ENCODE results near the gene RNF223. TPM values are rescaled to one million over a fixed set of nuclear protein-coding genes. Genes with fewer than 3 reads are reported as not detected.

RNF223 gene
- total and polyA plus RNA-seq, 4 donors: 0.14 TPM; not detected in 3

GRCh38 chr1:1052003-1052840 lies 21.9 kb downstream of the RNF223 start:
- Histone ChIP-seq H3K9ac (ENCODE audit: low read depth in 1 of 2, low read length in 2 of 2) (no peak overlapping the region), H3K36me3 (ENCODE audit: control insufficient read depth in 4 of 4, insufficient read depth in 3 of 4, low read depth in 1 of 4, low read length in 3 of 4) (peaks cover 0 to 17% (median 3%) of the 10 kb centered on the region in 4 donors), H3K4me3 (ENCODE audit: low read depth in 1 of 3, low read length in 3 of 3) (no peak overlapping the region), H3K27ac (ENCODE audit: low read depth in 1 of 2, low read length in 2 of 2) (no peak overlapping the region), H3K27me3 (ENCODE audit: control insufficient read depth in 4 of 4, insufficient read depth in 4 of 4, low read length in 3 of 4) (no peaks in the 10 kb centered on the region), H3K9me3 (ENCODE audit: control insufficient read depth in 4 of 4, low read length in 3 of 4) (no peaks in the 10 kb centered on the region), H3K4me1 (ENCODE audit: control insufficient read depth in 4 of 4, insufficient read depth in 4 of 4, low read length in 3 of 4) (no peaks in the 10 kb centered on the region)
- TF ChIP-seq EGR1 (IDR thresholded peaks at IDR 0.05; ENCODE audit: low read depth in 2 of 2): no peak
- no peak for TF ChIP-seq ZBTB33 (IDR thresholded peaks at IDR 0.05)
- no peak for TF ChIP-seq MAX (IDR thresholded peaks at IDR 0.05)
- TF ChIP-seq FOXA1 (IDR thresholded peaks at IDR 0.05): no peak
- TF ChIP-seq RXRA (IDR thresholded peaks at IDR 0.05): no peak
- no peak for TF ChIP-seq FOXA2 (IDR thresholded peaks at IDR 0.05)
- no peak for TF ChIP-seq YY1 (IDR thresholded peaks at IDR 0.05)
- no peak for TF ChIP-seq HNF4A (conservative IDR thresholded peaks at IDR 0.05)
- TF ChIP-seq HNF4G (IDR thresholded peaks at IDR 0.05): no peak
- TF ChIP-seq RAD21 (IDR thresholded peaks at IDR 0.05): no peak
- no peak for TF ChIP-seq TAF1 (conservative IDR thresholded peaks at IDR 0.05)
- no peak for TF ChIP-seq REST (IDR thresholded peaks at IDR 0.05)
- no peak for TF ChIP-seq NR2F2 (IDR thresholded peaks at IDR 0.05)
- TF ChIP-seq SP1 (IDR thresholded peaks at IDR 0.05): no peak
- 96% methylated on average over 29 of the region's 29 CpGs for WGBS
- no peak for DNase-seq (ENCODE audit: low spot score)

- Histone ChIP-seq H3K4me3 (ENCODE audit: low read depth in 1 of 3, low read length in 3 of 3) (no peak overlapping the region), H3K36me3 (ENCODE audit: control insufficient read depth in 4 of 4, insufficient read depth in 3 of 4, low read depth in 1 of 4, low read length in 3 of 4) (peaks cover 0 to 21% (median 5%) of the 10 kb centered on the region in 4 donors), H3K9ac (ENCODE audit: low read depth in 1 of 2, low read length in 2 of 2) (no peak overlapping the region), H3K4me1 (ENCODE audit: control insufficient read depth in 4 of 4, insufficient read depth in 4 of 4, low read length in 3 of 4) (no peaks in the 10 kb centered on the region), H3K27me3 (ENCODE audit: control insufficient read depth in 4 of 4, insufficient read depth in 4 of 4, low read length in 3 of 4) (no peaks in the 10 kb centered on the region), H3K9me3 (ENCODE audit: control insufficient read depth in 4 of 4, low read length in 3 of 4) (no peaks in the 10 kb centered on the region), H3K27ac (ENCODE audit: low read depth in 1 of 2, low read length in 2 of 2) (no peak overlapping the region)
- DNase-seq (ENCODE audit: low spot score): no peak
- 96% methylated on average over 46 of the region's 46 CpGs for WGBS
- no peak for TF ChIP-seq HNF4G (IDR thresholded peaks at IDR 0.05)
- no peak for TF ChIP-seq RAD21 (IDR thresholded peaks at IDR 0.05)
- TF ChIP-seq EGR1 (IDR thresholded peaks at IDR 0.05; ENCODE audit: low read depth in 2 of 2): no peak
- TF ChIP-seq TAF1 (conservative IDR thresholded peaks at IDR 0.05): no peak
- no peak for TF ChIP-seq ATF3 (IDR thresholded peaks at IDR 0.05)
- no peak for TF ChIP-seq MAX (IDR thresholded peaks at IDR 0.05)
- TF ChIP-seq GABPA (IDR thresholded peaks at IDR 0.05 in 1 of 2, conservative IDR thresholded peaks at IDR 0.05 in 1 of 2): no peak
- TF ChIP-seq FOXA1 (IDR thresholded peaks at IDR 0.05): no peak
- no peak for TF ChIP-seq NR2F2 (IDR thresholded peaks at IDR 0.05)
- TF ChIP-seq ZBTB33 (IDR thresholded peaks at IDR 0.05): no peak
- no peak for TF ChIP-seq YY1 (IDR thresholded peaks at IDR 0.05)
- no peak for TF ChIP-seq HNF4A (conservative IDR thresholded peaks at IDR 0.05)
- no peak for TF ChIP-seq CTCF (IDR thresholded peaks at IDR 0.05; ENCODE audit: low read depth, low read length, missing input control)
- no peak for TF ChIP-seq SP1 (IDR thresholded peaks at IDR 0.05)
- TF ChIP-seq JUND (IDR thresholded peaks at IDR 0.05): no peak
- no peak for TF ChIP-seq RXRA (IDR thresholded peaks at IDR 0.05)
- TF ChIP-seq FOXA2 (IDR thresholded peaks at IDR 0.05): no peak
Measured at GRCh38 chr1:1051127-1051810, 22.8 kb downstream of the RNF223 start.

Data from liver (tissue), 9 donors.